HG03196 (cell line): ENCODE data around the gene PPDPF.
"Not testable (repeated sequence)": the region's sequence is repeated elsewhere in the genome, so short reads cannot be mapped to it uniquely, and the experiment has no call there.

Experiments used
- ATAC-seq: cut with Tn5 transposase; IDR thresholded peaks from one replicate; pipeline ENCODE4 v1.9.1; 2021; ENCODE audit not compliant: unreplicated experiment

PPDPF gene

DNA sequence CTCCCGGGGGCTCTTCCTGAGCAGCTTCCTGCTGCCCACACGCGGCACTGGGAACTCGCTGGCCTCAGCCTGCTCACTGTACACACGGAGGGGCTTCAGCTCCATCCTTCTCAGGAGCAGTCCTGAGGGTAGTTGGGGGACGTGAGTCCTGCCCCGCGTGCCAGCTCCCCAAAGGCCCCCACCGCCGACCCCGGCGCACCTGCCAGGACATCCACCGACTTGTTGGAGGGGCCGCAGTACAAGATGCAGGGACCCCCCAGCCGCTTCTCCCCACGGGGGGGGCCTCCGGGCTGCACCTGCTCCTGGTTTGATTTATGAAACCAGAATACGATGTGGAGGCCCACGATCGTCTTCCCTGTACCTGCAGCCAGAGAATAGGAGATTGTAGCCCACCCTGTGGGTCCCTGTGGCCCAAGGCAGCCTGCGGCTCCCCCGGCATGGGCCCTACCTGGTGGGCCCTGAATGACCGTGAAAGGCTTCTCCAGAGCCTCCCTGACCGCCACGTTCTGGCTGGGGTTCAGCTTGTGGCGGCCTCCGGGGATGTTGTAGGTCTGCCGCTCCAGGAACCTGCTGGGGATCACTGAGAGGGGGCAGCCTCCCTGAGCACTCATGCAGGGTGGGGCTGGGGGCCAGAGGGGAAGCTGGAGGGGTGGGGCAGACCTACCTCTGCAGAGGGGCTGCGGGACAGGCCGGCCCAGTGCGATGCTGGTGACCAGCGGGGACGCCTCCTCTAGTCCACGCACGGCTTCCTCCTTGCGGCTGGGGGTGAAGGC, 41.2 kb downstream of the PPDPF start:
- no peak for ATAC-seq

DNA sequence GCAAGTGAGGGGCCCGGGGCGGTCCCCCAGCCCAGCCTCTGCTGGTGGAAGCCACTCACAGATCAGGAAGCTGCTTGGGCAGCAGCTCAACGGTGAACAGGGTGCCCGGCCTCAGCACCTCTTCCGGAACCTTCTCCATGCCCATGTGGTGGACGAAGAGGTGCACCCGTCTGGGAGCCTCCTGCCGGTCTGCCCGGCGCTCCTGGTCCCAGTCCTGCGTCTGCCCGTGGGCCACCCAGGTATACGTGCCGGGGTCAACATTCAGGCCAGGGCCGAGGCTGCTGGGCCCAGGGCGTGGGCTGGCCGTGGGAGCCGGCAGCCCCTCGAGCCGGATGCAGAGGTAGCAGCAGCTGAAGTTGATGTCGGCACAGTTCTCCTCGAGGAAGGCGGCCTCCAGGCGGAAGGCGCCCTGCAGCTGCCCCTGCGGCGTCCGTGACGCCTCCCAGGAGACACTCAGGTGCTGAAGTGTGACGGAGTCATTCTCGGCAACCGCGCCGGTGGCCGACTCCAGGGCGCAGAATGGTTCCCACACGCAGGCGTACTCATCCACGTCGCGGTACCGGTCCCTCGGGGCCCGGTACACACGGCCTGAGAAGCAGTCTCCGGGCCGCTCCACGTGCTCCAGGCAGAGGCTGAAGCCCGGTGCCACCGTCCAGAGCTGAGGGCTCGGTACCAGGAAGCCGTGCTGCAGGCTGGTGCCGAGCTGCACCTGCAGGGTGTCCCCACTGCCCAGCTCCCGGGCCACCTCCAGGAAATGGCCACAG, 42.1 kb downstream of the PPDPF start:
- ATAC-seq, result no peak

DNA sequence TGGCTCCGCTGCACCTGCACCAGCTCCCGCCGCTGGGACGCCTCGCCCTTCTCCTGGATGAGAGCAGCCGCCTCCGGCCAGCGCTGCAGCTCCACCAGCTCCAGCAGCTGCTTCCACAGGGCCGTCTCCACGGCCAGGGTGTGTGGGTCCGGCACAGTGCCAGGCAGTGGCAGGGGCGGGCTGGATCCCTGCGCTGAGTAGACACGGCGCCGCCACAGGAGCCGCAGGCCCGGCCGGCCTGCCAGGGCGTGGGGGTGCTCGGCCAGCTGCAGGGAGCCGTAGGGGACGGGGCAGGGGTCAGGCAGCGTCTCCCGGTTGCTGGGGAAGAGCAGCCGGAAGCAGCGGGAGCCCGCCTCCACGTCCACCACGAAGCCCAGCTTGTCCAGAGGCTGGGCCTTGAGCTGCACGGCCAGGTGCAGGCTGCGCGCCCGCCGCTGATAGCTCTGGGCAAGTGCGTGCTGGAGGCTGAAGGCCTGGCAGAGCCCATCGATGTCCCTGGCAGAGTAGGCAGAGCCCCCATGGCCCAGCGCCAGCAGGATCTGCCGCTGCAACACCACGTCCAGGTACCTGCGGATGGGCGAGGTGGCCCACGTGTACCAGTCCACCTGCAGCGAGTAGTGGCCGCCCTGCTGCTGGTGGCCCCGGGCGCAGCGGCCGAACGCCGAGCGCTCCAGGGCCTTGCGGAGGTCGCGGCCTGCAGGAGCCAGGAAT, 42.8 kb downstream of the PPDPF start:
- no peak for ATAC-seq

DNA sequence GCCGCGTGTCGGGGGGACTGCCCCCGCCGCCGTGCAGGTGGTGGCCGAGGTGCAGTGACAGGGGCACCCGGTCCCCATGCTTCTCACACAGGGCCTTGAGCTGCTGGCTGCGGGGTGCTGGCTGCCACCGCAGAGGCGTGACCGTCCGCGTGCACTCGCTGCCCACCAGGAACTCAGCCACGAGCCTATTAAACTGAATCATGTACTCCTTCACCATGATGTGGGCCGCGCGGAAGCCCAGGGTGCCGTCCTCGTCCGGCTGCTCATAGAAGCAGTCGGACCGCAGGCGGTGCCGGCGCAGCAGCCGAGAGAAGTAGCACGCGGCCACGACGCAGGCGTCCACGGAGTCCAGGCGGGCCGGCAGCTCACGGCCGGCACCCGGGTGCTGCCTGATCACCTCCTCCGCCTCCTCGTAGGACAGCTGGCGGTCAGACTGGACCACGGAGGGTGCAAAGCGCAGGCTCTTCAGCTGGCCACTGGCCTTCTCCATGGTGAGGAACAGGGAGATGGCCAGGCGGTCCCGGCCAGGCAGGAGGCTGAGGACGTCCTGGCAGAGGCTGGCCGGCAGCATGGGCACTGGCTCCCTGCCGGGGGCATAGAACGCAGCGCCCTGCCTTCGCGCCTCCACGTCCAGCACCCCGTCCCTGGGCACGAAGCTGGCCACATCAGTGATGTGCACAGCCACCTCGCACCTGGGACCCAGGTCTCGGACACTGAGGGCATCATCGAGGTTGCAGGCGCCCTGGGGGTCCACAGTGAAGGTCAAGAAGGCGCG, 43.7 kb downstream of the PPDPF start:
- ATAC-seq, result no peak

DNA sequence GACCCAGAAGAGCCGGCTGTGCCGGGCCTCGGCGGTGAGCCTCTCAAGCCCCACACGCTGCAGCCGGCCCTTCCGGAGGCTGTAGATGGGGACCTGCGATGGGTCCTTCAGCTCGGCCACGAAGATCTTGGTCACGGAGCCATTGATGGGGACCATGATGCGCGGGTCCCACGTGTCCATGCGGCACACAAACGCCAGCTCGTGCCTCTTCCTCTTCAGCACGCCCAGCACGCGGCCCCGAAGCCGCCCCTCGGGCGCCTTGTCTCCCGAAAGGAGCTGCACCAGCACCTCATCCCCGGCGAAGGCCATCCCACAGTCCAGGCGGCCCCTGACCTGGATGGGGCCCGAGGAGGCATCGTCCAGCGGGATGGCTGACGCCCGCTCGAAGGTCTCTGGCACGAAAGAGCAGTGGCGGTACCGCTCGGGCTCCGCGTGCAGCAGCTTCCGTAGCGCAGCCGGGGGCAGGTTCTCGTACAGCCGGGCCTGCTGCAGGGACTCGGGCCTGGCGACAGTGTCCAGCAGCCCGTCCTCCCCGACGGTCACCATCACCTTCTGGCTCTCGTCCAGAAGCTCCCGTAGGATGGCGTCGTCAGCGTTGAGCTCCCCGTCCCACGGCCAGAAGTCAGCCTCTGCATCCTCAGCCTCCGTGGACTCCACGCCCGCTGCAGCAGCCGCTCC, 44.6 kb downstream of the PPDPF start:
- no peak for ATAC-seq

DNA sequence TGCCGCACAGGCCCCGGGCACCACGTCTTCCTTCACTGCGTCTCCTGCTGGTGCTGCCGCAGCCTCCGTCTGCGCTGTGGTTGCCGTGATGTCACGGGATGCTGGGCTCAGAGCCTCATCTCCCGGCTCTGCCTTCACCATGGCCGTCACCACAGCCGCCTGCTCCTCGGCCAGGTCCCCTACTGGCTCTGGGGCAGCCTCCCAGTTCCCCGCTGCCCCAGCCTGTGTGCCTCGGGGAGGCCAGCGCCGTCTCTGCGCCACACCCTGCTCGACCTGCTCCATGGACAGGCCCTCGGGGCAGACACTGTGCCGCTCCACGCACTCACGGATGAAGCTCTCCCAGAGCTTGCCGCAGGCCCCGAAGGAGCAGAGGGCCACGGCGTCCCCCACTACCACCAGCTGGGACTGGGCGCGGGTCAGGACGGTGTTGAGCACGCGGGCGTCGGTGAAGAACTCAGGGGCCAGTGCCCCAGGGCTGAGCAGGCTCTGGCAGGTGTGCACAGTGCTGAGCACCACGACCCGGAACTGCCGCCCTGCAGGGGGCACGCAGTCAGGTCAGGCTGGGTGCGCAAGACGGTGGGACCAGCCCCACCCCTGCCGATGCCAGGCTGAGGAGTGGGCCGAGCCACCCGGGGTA, 45.3 kb downstream of the PPDPF start:
- no peak for ATAC-seq

DNA sequence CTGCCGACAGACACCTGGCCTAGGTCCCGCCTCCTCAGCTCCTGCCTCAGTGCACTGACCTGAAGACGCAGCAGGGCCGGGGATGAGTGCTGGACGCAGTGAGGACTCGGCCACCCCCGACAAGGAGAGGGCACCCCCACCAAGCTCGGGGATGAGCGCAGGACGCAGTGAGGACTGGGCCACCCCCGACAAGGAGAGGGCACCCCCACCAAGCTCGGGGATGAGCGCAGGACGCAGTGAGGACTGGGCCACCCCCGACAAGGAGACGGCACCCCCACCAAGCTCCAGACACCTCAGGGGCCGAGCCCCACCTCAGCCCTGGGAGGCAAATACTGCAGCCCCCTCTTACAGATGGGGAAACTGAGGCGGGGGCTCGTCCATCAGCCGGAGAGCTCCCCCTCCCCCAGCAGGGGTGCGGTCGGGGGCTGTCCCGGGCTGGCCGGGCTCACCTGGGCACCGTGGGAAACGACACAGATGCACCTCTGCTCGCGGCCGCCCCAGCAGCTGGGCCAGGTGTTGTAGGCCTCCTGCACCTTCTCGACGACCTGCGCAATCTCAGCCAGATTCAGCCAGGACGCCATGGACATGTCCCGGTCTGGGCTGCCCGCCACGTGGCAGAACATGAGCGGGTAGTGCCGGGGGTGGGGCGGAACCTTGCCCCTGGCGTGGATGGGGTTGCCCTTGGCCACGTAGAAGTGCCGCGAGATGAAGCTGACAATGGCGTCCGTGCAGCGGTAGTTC, 46.0 kb downstream of the PPDPF start:
- no peak for ATAC-seq

DNA sequence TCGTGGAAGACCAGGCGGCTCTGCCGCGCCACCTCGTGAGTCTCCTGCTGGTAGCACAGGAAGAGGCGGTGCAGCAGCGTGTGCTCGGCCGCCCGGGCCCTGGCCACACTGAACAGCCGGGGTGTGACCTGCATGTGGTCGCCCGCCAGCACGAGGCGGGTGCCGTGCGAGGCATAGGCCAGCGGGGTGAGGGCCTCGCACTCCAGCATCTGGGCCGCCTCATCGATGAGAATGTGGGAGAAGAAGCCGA, 46.5 kb downstream of the PPDPF start:
- ATAC-seq, result no peak

DNA sequence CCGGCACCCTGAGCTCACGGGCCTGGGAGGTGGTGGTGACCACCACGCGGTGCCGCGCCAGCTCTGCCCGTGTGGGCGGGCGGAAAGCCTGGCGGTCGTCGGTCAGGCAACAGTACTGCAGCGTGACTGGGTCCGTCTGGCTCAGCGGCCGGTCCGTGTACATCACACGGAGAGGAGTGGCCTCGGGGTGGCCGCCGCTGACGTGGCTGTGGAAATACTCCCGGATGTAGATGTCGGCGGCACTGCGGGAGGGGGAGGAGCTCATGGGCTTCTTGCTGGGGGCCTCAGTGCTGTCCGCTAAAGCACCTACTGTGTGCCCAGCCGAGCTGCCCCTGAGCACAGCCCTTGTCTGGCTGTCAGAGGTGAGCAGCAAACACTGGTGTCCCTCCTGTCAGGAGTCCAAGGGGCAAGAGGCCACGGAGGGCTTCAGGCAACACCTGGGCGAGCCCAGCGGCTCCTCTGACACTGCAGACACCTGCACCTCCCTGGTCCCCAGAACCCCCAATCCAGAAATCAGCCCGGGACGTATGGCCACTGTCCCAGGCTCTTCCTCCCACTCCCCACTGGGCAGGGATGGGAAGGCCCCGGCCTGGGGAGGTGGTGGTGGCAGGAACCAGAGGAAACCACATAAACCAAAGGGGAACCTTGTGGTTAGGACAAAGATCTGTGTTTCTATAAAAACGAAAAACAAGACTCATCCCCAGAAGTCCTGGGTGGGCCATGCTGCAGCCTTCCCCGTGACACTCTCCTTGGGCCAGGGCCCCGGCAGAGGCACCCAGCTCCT, 47.0 kb downstream of the PPDPF start:
- peak; percentile 63 for ATAC-seq

DNA sequence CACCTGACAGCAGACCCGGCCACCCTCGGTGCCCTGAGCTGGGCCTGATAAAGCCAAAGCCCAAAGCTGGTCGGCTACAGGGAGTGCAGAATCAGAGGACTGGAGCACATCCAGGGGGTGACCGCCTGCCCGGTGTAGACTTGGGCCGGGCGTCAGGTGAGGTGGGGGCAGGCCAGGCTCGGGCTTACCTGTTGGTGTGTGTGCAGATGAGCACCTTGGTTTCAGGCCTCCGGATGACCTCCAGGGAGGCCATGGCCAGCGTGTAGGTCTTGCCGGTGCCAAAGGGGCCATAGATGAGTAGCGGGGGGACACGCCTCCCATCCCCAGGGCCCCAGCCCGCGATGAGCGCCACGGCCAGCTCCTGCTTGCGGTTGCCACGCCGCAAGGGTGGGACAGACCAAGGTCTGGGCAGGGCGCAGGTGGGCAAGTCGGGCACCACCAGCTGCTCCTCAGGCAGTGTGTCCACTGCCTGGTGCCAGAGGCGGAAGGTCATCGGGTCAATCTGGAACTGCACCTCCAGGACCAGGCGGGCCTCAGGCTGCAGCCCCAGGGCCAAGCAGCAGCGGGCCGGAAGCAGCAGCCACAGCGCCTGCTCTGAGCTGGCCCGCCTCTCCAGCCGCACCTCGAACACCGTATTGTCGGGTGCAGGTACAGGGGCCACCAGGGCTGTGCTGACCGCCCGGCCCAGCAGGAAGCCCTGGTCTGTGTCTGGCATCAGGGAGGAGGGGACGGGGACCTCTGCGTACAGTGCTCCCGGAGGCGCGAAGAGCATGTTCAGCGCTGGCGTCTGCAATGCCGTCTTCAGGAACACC, 47.8 kb downstream of the PPDPF start:
- peak; percentile 11 for ATAC-seq

DNA sequence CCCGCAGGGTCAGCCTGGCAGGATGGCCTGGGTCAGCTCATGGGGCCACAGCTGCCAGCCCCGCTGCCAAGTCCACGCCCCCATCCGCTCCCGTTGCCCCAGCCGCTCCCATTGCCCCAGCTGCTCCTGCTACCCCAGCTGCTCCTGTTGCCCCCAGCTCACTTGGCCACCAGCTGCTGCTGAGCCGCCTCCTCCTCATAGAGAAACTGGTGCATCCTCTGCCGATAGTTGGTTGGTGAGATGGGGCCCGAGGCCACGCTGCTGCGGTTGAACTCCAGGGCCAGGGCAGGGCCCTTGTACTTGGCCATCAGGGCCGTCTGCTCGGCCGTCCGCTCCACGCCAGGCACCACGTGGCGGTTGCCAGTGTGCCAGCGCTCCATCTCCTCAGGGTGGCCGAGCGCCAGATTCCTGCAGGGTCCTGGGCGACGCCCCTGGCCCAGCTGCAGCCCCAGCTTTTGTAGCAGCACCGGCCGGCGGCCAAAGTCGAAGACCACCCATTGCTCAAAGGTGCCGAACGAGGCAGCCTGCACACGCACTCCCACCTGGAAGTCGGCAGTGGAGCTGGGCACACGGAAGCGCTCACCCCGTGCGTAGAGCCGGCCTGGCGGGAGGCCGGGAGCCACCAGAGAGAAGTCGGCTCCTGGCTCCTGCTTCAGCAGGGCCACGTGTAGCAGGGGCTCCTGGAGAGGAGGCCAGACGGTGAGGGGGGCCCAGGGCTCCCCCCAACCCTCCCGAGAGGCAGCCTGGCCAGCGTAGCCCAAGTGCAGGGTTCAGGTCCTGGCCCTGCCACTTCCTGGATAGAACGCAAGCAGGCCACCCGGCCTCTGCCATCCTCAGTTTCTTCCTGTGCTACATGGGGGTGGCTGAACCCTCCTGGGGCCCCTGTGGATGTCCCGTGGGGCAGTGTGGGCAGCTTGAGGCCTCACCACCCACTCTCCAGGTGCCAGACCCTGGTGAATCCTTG, 48.7 kb downstream of the PPDPF start:
- no peak for ATAC-seq

DNA sequence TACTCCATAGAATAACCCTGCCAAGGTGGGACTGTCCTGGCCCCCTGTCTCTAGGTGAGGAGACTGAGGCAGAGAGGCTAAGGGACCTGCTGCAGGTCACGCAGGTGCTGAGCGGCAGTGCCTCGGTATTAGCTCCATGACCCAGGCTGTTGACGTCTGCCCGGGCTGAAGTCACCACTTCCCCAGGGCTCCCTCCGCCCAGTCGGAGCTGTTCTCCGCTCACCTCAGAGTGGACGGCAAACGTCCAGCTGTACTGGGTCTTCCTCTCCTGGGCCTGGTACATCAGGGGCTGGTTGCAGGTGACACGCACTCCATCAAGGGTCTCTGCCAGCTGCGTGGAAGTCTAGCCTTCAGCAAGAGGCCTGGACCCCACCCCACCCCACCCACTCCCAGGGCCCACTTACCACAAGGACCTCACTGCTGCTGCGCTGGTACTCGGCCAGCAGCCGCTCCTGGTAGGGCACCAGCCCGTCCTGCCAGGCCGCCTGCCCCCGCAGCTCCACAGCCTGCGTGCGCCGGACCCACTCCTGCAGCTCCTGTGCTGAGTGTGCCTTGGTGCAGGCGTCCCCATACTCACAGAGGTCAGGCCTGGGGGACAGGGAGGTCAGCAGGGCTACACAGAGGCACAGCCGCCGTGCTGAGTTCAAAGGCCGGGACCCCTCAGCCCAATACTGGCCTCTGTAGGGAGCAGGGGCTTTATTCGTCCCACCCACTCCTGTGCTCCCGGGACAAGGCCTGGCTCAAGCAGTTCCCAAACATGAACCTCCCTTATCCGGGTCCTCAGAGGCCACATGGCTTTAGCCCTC, 49.9 kb downstream of the PPDPF start:
- no peak for ATAC-seq

DNA sequence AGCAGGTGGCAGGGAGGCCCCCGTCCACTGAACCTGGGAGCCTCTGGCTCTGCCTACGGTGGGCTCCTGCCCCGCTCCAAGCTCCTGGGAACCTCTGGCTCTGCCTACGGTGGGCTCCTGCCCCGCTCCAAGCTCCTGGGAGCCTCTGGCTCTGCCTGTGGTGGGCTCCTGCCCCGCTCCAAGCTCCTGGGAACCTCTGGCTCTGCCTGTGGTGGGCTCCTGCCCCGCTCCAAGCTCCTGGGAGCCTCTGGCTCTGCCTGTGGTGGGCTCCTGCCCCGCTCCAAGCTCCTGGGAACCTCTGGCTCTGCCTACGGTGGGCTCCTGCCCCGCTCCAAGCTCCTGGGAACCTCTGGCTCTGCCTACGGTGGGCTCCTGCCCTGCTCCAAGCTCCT, 50.5 kb downstream of the PPDPF start:
- ATAC-seq, result not testable (repeated sequence)
